Neural cell (in vitro differentiated cells): Measurements from ENCODE around the gene TNFAIP8. TPM values are rescaled to one million over a fixed set of nuclear protein-coding genes. Genes with fewer than 3 reads are reported as not detected.

ENCODE experiments used
- H2AFZ ChIP-seq: fragments of 200-600, 300-800 bp; sonication (generic), shearing (Covaris generic); 2 replicates; pipeline ENCODE4 v1.6.0; 2014; ENCODE audit warnings: low read depth, mild to moderate bottlenecking, antibody characterized with exemption, low read length, moderate library complexity
- H3F3A ChIP-seq: fragments of 200-600 bp; shearing (Covaris generic); 2 replicates; pipeline ENCODE4 v1.6.1; 2016; ENCODE audit warnings: mild to moderate bottlenecking, moderate library complexity, mixed read lengths, antibody characterized with exemption, low read length; ENCODE audit not compliant: insufficient read depth, poor library complexity, severe bottlenecking
- H3K27ac ChIP-seq: fragments of 200-600, 300-800 bp; sonication (generic), shearing (Covaris generic); 2 replicates; pipeline ENCODE4 v1.5.1; 2014; ENCODE audit warnings: mild to moderate bottlenecking, low read length, moderate library complexity
- H3K27me3 ChIP-seq: fragments of 300-800, 200-600 bp; sonication (generic), shearing (Covaris generic); 2 replicates; pipeline ENCODE4 v1.6.0; 2014; ENCODE audit warnings: mild to moderate bottlenecking, low read depth, low read length, moderate library complexity; ENCODE audit not compliant: insufficient read depth
- H3K36me3 ChIP-seq: fragments of 300-800, 200-600 bp; sonication (generic), shearing (Covaris generic); 2 replicates; pipeline ENCODE4 v1.5.1; 2014; ENCODE audit warnings: mild to moderate bottlenecking, antibody characterized with exemption, low read length, moderate library complexity; ENCODE audit not compliant: insufficient read depth
- H3K4me2 ChIP-seq: fragments of 300-800, 200-600 bp; sonication (generic), shearing (Covaris generic); 2 replicates; pipeline ENCODE4 v1.6.0; 2014; ENCODE audit warnings: mild to moderate bottlenecking, low read length
- H3K4me3 ChIP-seq: fragments of 300-800, 200-600 bp; sonication (generic), shearing (Covaris generic); 2 replicates; pipeline ENCODE4 v1.5.1; 2014; ENCODE audit warnings: mild to moderate bottlenecking, low read length, moderate library complexity
- H3K79me2 ChIP-seq: fragments of 200-600 bp; shearing (Covaris generic); replicated peaks from 2 replicates; pipeline ENCODE4 v1.6.0; 2014; ENCODE audit warnings: mild to moderate bottlenecking, low read length, moderate library complexity; ENCODE audit not compliant: insufficient read depth
- H3K9ac ChIP-seq: fragments of 300-800, 200-600 bp; sonication (generic), shearing (Covaris generic); 2 replicates; pipeline ENCODE4 v1.6.1; 2016; ENCODE audit warnings: mild to moderate bottlenecking, low read length, mixed read lengths
- H3K9me2 ChIP-seq: fragments of 200-600 bp; shearing (Covaris generic); 2 replicates; pipeline ENCODE4 v1.6.1; 2016; ENCODE audit warnings: mild to moderate bottlenecking, low read length, mixed read lengths; ENCODE audit not compliant: insufficient read depth
- H3K9me3 ChIP-seq: fragments of 200-600, 300-800 bp; sonication (generic), shearing (Covaris generic); 2 replicates; pipeline ENCODE4 v1.6.1; 2016; ENCODE audit warnings: mild to moderate bottlenecking, mixed run types, low read length, moderate library complexity, mixed read lengths
- H4K20me1 ChIP-seq: fragments of 200-600 bp; shearing (Covaris generic); 2 replicates; pipeline ENCODE4 v1.6.1; 2016; ENCODE audit warnings: mild to moderate bottlenecking, mixed run types; ENCODE audit not compliant: insufficient read depth
- EP300 ChIP-seq: fragments of 450-650 bp; conservative IDR thresholded peaks from 2 replicates; pipeline ENCODE4 v1.6.1; 2014; ENCODE audit warnings: antibody characterized with exemption, mild to moderate bottlenecking, moderate library complexity; ENCODE audit not compliant: poor library complexity, severe bottlenecking
- EZH2 ChIP-seq: fragments of 200-600, 300-800 bp; shearing (Covaris generic), sonication (generic); IDR thresholded peaks from 2 replicates; pipeline ENCODE4 v1.6.1; 2014; ENCODE audit warnings: antibody characterized with exemption, low read length, borderline replicate concordance, mild to moderate bottlenecking; ENCODE audit not compliant: insufficient read depth, poor library complexity, severe bottlenecking
- MXI1 ChIP-seq: fragments of 450-650 bp; conservative IDR thresholded peaks from 2 replicates; pipeline ENCODE4 v1.6.1; 2014; ENCODE audit warnings: antibody characterized with exemption, mild to moderate bottlenecking; ENCODE audit not compliant: poor library complexity, severe bottlenecking
- POLR2AphosphoS5 ChIP-seq: IDR thresholded peaks from 2 replicates; pipeline ENCODE4 v1.6.1; 2012
- RAD21 ChIP-seq: fragments of 450-650 bp; conservative IDR thresholded peaks from 2 replicates; pipeline ENCODE4 v1.6.1; 2014; ENCODE audit warnings: antibody characterized with exemption, mild to moderate bottlenecking, moderate library complexity
- SMC3 ChIP-seq: fragments of 450-650 bp; conservative IDR thresholded peaks from 2 replicates; pipeline ENCODE4 v1.6.1; 2014; ENCODE audit warnings: antibody characterized with exemption, mild to moderate bottlenecking, moderate library complexity; ENCODE audit not compliant: poor library complexity
- TAF1 ChIP-seq: IDR thresholded peaks from 2 replicates; pipeline ENCODE4 v1.6.1; 2012; ENCODE audit warnings: low read depth
- polyA minus RNA-seq: library from RNA; depleted of rRNA, polyadenylated mRNA; stranded (reverse); fragments of >200 nt; gene quantifications from 2 replicates; pipeline ENCODE4 v1.2.3, GENCODE V29; 2014
- polyA plus RNA-seq: library from polyadenylated mRNA; depleted of rRNA; stranded (reverse); fragments of >200 nt; gene quantifications from 2 replicates; pipeline ENCODE4 v1.2.3, GENCODE V29; 2014
- TF ChIP-seq, protein P1 (sequence below): IDR thresholded peaks from 2 replicates; pipeline ENCODE4 v1.6.1; 2012; ENCODE audit warnings: borderline replicate concordance
- TF ChIP-seq, protein P2 (sequence below): fragments of 450-650 bp; IDR thresholded peaks from 2 replicates; pipeline ENCODE4 v1.5.1; 2014; ENCODE audit warnings: antibody characterized with exemption, mild to moderate bottlenecking, moderate library complexity; ENCODE audit not compliant: poor library complexity, severe bottlenecking

Gene TNFAIP8
- polyA plus RNA-seq (0.26 and 1.1 TPM in 2 replicates), polyA minus RNA-seq (0.73 and 1.4 TPM in 2 replicates)

DNA sequence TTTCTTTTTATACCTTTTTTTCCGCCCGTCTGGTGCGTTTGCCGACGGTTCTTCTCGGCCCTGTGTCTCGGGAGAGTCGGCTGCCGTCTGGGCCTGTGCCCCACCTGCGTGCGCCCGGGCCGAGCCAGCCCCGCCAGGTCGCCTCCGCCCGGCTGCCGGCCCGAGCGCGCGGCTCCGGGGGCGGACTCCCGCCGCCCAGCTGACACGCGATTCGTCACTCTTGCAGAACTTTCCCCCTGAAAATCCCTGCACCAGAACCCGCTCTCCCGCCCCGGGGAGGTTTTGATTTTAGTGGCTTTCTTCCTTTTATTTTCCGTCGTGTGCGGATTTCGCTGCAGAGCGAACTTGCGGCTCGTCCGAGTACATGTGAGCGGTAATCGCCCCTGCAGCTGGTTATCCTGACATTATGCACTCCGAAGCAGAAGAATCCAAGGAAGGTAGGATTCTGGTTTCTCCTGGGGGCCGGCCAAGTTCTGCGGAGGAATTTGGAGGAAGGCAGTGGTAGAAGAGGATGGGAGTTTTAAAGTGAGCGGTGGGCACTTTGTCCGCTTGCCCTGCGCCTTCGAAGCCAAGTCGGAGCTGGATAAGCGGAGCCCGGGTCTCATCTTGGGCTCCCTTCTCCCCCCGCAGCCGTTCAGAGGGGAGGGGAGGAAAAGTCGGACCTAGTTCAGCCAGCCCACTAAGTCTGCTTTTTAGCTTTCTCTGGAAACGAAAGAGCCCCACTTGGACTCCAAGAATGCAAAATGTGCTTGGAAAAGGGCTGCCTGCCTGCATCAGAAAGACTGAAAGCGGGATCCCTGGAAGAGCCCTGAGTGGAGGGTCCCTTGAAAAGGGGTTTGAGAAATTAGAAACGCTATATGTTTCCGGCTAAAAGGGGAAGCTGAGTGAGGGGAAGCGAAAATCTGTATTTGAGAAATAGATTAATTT, at the start of gene TNFAIP8:
TNFAIP8 (plus strand) TSS at position 335 of the 927 bp plus-strand sequence; CDS start at position 407, 72 bp downstream.
- H3K9ac ChIP-seq: no peak within 1 kb of the TSS
- peak; percentile 31 for TF ChIP-seq MXI1
- TF ChIP-seq, protein P1, sequence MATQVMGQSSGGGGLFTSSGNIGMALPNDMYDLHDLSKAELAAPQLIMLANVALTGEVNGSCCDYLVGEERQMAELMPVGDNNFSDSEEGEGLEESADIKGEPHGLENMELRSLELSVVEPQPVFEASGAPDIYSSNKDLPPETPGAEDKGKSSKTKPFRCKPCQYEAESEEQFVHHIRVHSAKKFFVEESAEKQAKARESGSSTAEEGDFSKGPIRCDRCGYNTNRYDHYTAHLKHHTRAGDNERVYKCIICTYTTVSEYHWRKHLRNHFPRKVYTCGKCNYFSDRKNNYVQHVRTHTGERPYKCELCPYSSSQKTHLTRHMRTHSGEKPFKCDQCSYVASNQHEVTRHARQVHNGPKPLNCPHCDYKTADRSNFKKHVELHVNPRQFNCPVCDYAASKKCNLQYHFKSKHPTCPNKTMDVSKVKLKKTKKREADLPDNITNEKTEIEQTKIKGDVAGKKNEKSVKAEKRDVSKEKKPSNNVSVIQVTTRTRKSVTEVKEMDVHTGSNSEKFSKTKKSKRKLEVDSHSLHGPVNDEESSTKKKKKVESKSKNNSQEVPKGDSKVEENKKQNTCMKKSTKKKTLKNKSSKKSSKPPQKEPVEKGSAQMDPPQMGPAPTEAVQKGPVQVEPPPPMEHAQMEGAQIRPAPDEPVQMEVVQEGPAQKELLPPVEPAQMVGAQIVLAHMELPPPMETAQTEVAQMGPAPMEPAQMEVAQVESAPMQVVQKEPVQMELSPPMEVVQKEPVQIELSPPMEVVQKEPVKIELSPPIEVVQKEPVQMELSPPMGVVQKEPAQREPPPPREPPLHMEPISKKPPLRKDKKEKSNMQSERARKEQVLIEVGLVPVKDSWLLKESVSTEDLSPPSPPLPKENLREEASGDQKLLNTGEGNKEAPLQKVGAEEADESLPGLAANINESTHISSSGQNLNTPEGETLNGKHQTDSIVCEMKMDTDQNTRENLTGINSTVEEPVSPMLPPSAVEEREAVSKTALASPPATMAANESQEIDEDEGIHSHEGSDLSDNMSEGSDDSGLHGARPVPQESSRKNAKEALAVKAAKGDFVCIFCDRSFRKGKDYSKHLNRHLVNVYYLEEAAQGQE: no peak
- no peak for TF ChIP-seq POLR2AphosphoS5
- TF ChIP-seq EP300: no peak
- TF ChIP-seq TAF1: no peak
- no peak for TF ChIP-seq RAD21
- no peaks in the 10 kb centered on the region for H3K9me3 ChIP-seq
- H3K79me2 ChIP-seq: no peaks in the 10 kb centered on the region
- no peaks in the 10 kb centered on the region for H3F3A ChIP-seq
- H3K36me3 ChIP-seq: no peaks in the 10 kb centered on the region
- no peaks in the 10 kb centered on the region for H3K9me2 ChIP-seq
- peak within 1 kb of the TSS; percentile 64 for H3K4me3 ChIP-seq
- peaks cover 34% of the 10 kb centered on the region for H3K27me3 ChIP-seq
- no peaks in the 10 kb centered on the region for H4K20me1 ChIP-seq
- H2AFZ ChIP-seq: no peak within 1 kb of the TSS
- no peak within 1 kb of the TSS for H3K27ac ChIP-seq
- H3K4me2 ChIP-seq: peak within 1 kb of the TSS; percentile 37

DNA sequence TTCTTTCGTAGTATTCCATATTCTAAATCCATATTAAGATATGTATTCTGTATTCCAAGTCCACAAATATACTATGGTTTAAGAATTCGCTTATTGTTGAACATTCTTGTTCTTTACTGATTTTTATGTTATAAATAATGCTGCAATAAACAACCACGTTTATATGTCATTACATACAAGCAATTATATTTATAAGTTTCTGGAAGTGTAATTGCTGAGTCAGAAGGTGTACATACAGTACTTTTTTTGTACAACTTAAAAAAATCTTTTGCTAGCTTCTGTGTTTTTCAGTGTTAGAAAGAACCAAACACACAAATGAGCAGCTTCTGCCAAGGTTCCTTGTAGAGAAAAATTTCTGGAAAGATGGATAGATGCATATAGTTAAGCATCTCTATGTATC, 48.6 kb upstream of the TNFAIP8 start:
- Histone ChIP-seq H4K20me1 (no peaks in the 10 kb centered on the region), H3F3A (no peaks in the 10 kb centered on the region), H3K4me3 (no peak overlapping the region), H3K79me2 (no peaks in the 10 kb centered on the region), H3K4me2 (no peak overlapping the region), H3K9ac (no peak overlapping the region), H3K9me2 (no peaks in the 10 kb centered on the region), H2AFZ (no peak overlapping the region), H3K36me3 (no peaks in the 10 kb centered on the region), H3K27me3 (no peaks in the 10 kb centered on the region), H3K9me3 (no peaks in the 10 kb centered on the region), H3K27ac (no peak overlapping the region)
- TF ChIP-seq, protein P1: no peak
- TF ChIP-seq POLR2AphosphoS5 (no peak), RAD21 (no peak), SMC3 (no peak), EZH2 (no peak), TAF1 (no peak), EP300 (no peak), MXI1 (no peak)
- TF ChIP-seq, protein P2, sequence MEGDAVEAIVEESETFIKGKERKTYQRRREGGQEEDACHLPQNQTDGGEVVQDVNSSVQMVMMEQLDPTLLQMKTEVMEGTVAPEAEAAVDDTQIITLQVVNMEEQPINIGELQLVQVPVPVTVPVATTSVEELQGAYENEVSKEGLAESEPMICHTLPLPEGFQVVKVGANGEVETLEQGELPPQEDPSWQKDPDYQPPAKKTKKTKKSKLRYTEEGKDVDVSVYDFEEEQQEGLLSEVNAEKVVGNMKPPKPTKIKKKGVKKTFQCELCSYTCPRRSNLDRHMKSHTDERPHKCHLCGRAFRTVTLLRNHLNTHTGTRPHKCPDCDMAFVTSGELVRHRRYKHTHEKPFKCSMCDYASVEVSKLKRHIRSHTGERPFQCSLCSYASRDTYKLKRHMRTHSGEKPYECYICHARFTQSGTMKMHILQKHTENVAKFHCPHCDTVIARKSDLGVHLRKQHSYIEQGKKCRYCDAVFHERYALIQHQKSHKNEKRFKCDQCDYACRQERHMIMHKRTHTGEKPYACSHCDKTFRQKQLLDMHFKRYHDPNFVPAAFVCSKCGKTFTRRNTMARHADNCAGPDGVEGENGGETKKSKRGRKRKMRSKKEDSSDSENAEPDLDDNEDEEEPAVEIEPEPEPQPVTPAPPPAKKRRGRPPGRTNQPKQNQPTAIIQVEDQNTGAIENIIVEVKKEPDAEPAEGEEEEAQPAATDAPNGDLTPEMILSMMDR: no peak
